Esophagus squamous epithelium (tissue), 5 donors: Measurements from ENCODE around the gene SAP30L. TPM values are rescaled to one million over a fixed set of nuclear protein-coding genes. Genes with fewer than 3 reads are reported as not detected.

Source experiments
- DNase-seq: peaks from one replicate; lab custom pipeline; 2025; lab: John Stamatoyannopoulos, UW
- H3K27ac ChIP-seq, 4 donors: fragments of 200-600 bp; sonication (generic); one replicate each; pipeline ENCODE4 v1.5.1; 2016 to 2019; ENCODE audit warnings: mild to moderate bottlenecking in 1 of 4
- H3K27me3 ChIP-seq, 4 donors: fragments of 200-600 bp; sonication (generic); 1 replicate in 3 of 4; 2 replicates in 1 of 4; pipeline versions ENCODE4 v1.5.1 to v1.6.0; 2017 to 2021; ENCODE audit warnings: antibody characterized with exemption in 1 of 4
- H3K36me3 ChIP-seq, 3 donors: fragments of 200-600 bp; sonication (generic); one replicate each; pipeline ENCODE4 v1.5.1; 2016 to 2019
- H3K4me1 ChIP-seq, 3 donors: fragments of 200-600 bp; sonication (generic); one replicate each; pipeline ENCODE4 v1.5.1; 2017 to 2019
- H3K4me3 ChIP-seq, 4 donors: fragments of 200-600 bp; sonication (generic); 1 replicate in 3 of 4; 2 replicates in 1 of 4; pipeline ENCODE4 v1.5.1; 2016 to 2019; ENCODE audit warnings: mild to moderate bottlenecking in 2 of 4, moderate library complexity in 1 of 4
- H3K9me3 ChIP-seq, 3 donors: fragments of 200-600 bp; sonication (generic); one replicate each; pipeline ENCODE4 v1.5.1; 2016 to 2019
- POLR2A ChIP-seq, 4 donors: fragments of 450-650 bp; IDR thresholded peaks; one replicate each; pipeline ENCODE4 v1.6.1; 2017; ENCODE audit warnings: antibody characterized with exemption in 4 of 4, mild to moderate bottlenecking in 4 of 4, moderate library complexity in 3 of 4
- WGBS, 2 donors: methylation state at CpG; one replicate each; pipeline ENCODE4 v1.1.5; 2018; 5-methylcytosine and 5-hydroxymethylcytosine counted together
- intact Hi-C: fragments of 100-400 bp; cut with DNase I; formaldehyde crosslinking; loops from one replicate; pipeline ENCODE4 v1.15.0; 2022
- total RNA-seq, 4 donors: library from RNA; depleted of rRNA; stranded (reverse); fragments of >200 nt; gene quantifications; one replicate each; pipeline ENCODE4 v1.1.0, GENCODE V29; 2016
- TF ChIP-seq, protein P1 (sequence below), 6 experiments: fragments of 450-650 bp in 4 of 6; fragments of 200-600 bp in 2 of 6; sonication (generic) in 2 of 6; IDR thresholded peaks; one replicate each; pipeline ENCODE4 v1.5.1; 2016 to 2019; ENCODE audit warnings: antibody characterized with exemption in 6 of 6, mild to moderate bottlenecking in 4 of 6, moderate library complexity in 4 of 6
- donor health status: DM: yes; HTN: yes; CAD: no.

Gene SAP30L
- total RNA-seq, 4 donors from 2014 or later: 11.1 to 32.0 (median 12.0) TPM

DNA sequence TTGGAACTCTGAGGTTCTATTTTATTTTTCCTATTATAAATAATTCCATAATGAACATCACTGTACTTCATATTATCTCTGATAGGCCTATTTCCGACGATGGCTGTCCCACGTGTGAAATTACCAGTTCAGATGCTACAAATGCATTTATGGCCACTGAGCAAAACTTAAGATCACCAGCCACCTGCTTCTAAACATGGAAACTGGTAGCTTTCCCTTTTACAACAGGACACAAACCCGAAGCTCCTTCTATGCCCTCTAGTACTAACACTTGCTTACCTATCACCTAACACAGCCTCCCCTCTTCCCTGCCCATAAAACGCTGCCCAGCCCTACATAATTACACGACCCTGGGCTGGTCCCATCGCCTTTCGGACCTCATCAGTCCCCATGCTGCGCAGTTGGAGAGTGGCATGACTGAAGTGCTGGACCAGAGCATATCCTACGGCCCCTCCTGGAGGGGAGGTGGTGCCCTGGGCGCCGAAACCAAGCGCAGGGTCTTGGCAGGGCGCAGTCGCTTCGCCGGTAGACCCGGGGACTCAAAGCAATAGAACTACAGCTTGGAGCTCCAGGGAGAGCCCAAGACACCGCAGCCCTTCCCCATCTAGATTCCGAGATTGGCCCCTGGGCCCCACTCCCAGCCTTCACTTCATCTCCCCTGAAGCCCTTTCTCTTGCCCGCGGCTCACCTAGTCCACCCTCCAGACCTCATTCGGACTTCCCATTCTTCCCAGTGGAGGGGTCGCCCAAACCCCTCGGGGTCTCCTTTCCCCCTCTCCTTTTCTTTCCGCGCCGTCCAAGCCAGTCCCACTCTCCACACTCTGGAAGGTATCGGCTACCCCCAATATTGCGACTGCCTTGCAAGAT lies 1.0 kb upstream of the SAP30L start:
- Histone ChIP-seq H3K27me3 (no peaks in the 10 kb centered on the region), H3K4me1 (peaks cover 16 to 65% (median 23%) of the 10 kb centered on the region in 3 donors), H3K27ac (peak overlapping the region; percentile 88 to 94 (median 90)), H3K36me3 (peaks cover 0 to 34% (median 0%) of the 10 kb centered on the region in 3 donors), H3K9me3 (no peaks in the 10 kb centered on the region), H3K4me3 (peak overlapping the region; percentile 87 to 98 (median 96))
- no peak for TF ChIP-seq POLR2A (IDR thresholded peaks at IDR 0.05)
- TF ChIP-seq, protein P1, sequence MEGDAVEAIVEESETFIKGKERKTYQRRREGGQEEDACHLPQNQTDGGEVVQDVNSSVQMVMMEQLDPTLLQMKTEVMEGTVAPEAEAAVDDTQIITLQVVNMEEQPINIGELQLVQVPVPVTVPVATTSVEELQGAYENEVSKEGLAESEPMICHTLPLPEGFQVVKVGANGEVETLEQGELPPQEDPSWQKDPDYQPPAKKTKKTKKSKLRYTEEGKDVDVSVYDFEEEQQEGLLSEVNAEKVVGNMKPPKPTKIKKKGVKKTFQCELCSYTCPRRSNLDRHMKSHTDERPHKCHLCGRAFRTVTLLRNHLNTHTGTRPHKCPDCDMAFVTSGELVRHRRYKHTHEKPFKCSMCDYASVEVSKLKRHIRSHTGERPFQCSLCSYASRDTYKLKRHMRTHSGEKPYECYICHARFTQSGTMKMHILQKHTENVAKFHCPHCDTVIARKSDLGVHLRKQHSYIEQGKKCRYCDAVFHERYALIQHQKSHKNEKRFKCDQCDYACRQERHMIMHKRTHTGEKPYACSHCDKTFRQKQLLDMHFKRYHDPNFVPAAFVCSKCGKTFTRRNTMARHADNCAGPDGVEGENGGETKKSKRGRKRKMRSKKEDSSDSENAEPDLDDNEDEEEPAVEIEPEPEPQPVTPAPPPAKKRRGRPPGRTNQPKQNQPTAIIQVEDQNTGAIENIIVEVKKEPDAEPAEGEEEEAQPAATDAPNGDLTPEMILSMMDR (IDR thresholded peaks at IDR 0.05): no peak
- intact Hi-C loops: no loop called here
- DNase-seq: no peak
- 7 to 9% methylated on average over 20 of the region's 30 CpGs for WGBS, 2 donors

DNA sequence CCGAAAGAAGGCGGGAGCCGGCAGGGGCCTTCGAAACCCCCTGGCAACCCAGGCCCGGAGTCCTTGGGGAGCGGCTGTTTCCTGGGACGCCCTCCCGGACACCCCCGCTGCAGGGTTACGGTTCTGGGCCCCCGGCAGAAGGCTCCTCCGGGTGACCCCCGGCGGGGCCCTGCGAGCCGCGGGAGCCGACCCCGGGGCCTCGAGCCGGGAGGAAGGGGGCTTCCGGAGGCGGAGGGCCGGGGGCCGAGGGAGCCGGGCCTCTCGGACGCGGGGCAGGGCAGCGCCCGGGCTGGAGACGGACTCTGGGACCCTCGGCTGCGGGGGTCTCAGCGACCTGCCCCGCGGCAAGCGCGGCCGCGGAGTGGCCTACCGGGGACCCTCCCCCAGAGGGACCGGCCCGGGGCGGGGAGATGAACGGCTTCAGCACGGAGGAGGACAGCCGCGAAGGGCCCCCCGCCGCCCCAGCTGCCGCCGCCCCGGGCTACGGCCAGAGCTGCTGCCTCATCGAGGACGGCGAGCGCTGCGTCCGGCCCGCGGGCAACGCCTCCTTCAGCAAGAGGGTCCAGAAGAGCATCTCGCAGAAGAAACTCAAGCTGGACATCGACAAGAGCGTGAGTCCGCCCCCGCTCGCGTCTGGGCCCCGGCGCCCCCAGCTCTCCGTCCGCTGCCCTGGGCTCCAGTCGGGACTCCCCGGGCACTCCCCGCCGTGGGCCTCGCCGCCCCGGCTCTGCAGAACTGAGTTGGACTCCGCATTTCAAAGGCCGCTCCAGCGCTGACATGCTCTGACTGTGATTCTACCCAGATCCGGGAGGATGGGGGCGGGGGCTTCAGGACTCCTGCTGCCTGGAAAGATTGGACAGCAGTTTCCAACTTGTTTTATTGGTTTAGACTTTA lies 645 bp downstream of the SAP30L start:
- Histone ChIP-seq H3K4me1 (peaks cover 16 to 74% (median 23%) of the 10 kb centered on the region in 3 donors), H3K36me3 (peaks cover 0 to 34% (median 0%) of the 10 kb centered on the region in 3 donors), H3K4me3 (peak overlapping the region; percentile 87 to 98 (median 96)), H3K27ac (peak overlapping the region; percentile 88 to 94 (median 90)), H3K9me3 (no peaks in the 10 kb centered on the region), H3K27me3 (no peaks in the 10 kb centered on the region)
- WGBS, 2 donors: 6% methylated on average over 6 of the region's 87 CpGs; no CpG with 5 or more reads in 1 of the 2 donors
- no peak for DNase-seq
- no peak for TF ChIP-seq POLR2A (IDR thresholded peaks at IDR 0.05)
- TF ChIP-seq, protein P1 (IDR thresholded peaks at IDR 0.05): no peak
- intact Hi-C loops: no loop called here

DNA sequence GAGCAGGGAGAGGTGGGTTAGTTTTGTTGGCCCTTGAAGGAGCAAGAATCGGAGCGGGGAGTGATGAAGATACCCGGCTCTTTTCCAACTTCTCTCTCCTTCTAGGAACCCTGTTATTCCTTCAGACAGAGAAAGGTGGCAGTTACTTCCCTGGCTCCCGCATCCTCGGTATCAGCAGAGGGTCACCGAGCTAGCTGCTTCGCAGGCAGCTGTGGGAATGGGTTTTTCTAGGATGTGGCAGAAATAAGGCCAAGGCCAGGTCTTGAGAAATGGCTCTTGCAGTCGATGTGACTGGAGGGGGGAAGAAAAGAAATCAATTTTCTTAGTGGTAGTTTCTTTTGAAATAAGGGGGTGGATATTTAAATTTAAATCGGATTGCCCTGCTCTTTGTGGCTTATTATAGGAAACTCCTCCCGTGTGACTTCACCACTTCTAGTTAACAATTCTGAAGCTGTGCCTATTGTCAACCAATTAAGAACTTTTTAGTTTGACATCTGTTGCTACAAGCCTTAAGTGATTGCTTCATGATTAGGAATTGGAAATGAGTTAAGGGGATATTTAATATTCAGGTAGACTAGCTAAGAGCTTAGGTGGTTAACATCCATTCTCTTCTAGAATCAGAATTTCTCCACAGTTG lies 1.4 kb downstream of the SAP30L start:
- Histone ChIP-seq H3K9me3 (no peaks in the 10 kb centered on the region), H3K27ac (peak overlapping the region; percentile 88 to 94 (median 90)), H3K36me3 (peaks cover 0 to 34% (median 2%) of the 10 kb centered on the region in 3 donors), H3K4me3 (peak overlapping the region; percentile 87 to 98 (median 96)), H3K27me3 (no peaks in the 10 kb centered on the region), H3K4me1 (peaks cover 16 to 72% (median 23%) of the 10 kb centered on the region in 3 donors)
- DNase-seq: no peak
- no peak for TF ChIP-seq POLR2A (IDR thresholded peaks at IDR 0.05)
- TF ChIP-seq, protein P1 (IDR thresholded peaks at IDR 0.05): no peak
- 3 to 4% methylated on average over 8 to 10 of the region's 10 CpGs for WGBS, 2 donors
- intact Hi-C loops: no loop called here

DNA sequence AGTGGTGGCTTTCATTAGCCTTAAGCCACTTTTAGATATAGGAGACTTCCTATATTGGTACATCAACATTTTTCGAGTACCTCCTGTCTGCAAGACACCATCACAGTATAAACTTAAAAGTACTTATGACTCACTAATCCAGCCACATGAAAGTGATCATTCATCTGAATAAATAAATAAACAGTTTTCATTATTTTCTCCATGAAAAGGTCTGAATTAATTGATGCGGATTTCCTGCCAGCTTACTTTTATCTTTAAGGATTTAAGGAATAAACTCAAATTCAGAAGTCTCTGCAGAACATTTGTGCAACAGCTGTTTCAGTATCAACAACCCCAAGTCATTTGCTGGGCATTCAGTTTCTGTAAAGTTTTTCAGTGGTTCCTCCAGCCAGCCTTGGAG lies 4.0 kb downstream of the SAP30L start:
- TF ChIP-seq POLR2A (IDR thresholded peaks at IDR 0.05): no peak
- TF ChIP-seq, protein P1 (IDR thresholded peaks at IDR 0.05): no peak
- Histone ChIP-seq H3K27me3 (no peaks in the 10 kb centered on the region), H3K9me3 (no peaks in the 10 kb centered on the region), H3K4me1 (peaks cover 13 to 46% (median 17%) of the 10 kb centered on the region in 3 donors), H3K36me3 (peaks cover 9 to 51% (median 14%) of the 10 kb centered on the region in 3 donors), H3K4me3 (no peak overlapping the region), H3K27ac (no peak overlapping the region)
- 74 to 78% methylated on average over 2 of the region's 2 CpGs for WGBS, 2 donors
- no peak for DNase-seq
- intact Hi-C loops: no loop called here
